Lower leg skin (tissue), 3 donors: ENCODE data around the gene MSMP.

Source experiments
- POLR2A ChIP-seq, 2 donors: fragments of 450-650 bp; IDR thresholded peaks; one replicate each; pipeline ENCODE4 v1.6.1; 2016 to 2017; ENCODE audit warnings: antibody characterized with exemption in 2 of 2, mild to moderate bottlenecking in 1 of 2, moderate library complexity in 1 of 2
- TF ChIP-seq, protein P1 (sequence below), 3 donors: fragments of 450-650 bp; IDR thresholded peaks; one replicate each; pipeline ENCODE4 v1.5.1; 2016; ENCODE audit warnings: antibody characterized with exemption in 3 of 3, mild to moderate bottlenecking in 3 of 3, moderate library complexity in 2 of 3

DNA sequence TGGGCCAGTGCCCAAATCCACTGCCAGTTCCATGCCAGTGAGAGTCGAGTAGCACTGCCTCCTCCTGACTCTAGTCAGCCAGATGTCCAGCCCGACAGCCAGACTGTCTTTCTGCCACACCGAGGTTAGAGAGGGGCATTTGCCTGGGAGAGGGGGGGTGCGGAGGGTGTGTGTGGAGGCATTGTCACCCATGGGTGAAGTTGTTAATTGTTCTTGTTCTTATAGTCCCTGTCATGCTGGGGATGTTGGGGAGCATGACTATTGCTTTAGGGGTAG is 3.9 kb downstream of the MSMP start:
- TF ChIP-seq, protein P1, sequence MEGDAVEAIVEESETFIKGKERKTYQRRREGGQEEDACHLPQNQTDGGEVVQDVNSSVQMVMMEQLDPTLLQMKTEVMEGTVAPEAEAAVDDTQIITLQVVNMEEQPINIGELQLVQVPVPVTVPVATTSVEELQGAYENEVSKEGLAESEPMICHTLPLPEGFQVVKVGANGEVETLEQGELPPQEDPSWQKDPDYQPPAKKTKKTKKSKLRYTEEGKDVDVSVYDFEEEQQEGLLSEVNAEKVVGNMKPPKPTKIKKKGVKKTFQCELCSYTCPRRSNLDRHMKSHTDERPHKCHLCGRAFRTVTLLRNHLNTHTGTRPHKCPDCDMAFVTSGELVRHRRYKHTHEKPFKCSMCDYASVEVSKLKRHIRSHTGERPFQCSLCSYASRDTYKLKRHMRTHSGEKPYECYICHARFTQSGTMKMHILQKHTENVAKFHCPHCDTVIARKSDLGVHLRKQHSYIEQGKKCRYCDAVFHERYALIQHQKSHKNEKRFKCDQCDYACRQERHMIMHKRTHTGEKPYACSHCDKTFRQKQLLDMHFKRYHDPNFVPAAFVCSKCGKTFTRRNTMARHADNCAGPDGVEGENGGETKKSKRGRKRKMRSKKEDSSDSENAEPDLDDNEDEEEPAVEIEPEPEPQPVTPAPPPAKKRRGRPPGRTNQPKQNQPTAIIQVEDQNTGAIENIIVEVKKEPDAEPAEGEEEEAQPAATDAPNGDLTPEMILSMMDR (IDR thresholded peaks at IDR 0.05) = no peak
- no peak for TF ChIP-seq POLR2A (IDR thresholded peaks at IDR 0.05)
